ENCODE data around the gene DAZAP1.
A peak's percentile ranks its signal among the peaks of the same experiment; 100 is the strongest.

The DAZAP1 gene

DNA sequence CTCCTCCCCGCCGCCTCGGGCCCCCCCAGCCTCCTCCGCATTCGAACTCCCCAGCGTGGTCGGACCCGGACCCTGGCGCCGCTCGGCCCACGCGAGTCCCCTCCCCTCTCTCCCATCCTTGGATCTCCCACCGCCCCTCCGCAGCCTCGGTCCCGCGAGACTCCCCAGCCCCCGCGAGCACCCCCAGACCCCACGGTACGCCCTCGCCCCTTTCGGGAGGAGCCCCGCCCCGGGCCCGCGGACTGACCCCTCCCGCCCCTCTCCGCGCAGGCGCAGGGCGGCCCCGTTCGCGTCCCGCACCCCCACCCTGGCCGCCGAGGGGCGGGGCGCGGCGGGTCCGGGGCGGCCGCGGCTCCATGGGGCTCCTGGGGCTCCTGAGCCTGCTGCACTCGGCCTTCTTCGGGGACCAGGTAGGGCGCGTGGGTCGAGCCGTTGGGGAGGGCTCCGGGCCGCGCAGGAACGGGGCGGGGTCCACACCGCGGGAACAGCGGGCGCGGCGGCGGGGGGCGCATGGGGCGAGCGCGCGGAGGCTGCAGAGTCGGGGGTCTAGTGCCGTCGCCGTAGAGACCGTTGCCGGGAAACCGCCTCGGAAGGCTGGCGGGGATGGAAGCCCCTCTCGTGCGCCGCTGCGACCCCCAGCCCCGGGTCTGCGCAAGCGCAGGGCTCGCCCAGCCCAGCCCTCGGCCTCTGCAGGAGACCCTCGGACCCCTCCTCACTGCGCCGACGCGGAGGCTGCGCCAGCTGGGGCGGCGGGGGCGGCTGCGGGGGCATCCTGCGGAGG lies 38.7 kb downstream of the DAZAP1 start:
- no peak for DNase-seq

DNA sequence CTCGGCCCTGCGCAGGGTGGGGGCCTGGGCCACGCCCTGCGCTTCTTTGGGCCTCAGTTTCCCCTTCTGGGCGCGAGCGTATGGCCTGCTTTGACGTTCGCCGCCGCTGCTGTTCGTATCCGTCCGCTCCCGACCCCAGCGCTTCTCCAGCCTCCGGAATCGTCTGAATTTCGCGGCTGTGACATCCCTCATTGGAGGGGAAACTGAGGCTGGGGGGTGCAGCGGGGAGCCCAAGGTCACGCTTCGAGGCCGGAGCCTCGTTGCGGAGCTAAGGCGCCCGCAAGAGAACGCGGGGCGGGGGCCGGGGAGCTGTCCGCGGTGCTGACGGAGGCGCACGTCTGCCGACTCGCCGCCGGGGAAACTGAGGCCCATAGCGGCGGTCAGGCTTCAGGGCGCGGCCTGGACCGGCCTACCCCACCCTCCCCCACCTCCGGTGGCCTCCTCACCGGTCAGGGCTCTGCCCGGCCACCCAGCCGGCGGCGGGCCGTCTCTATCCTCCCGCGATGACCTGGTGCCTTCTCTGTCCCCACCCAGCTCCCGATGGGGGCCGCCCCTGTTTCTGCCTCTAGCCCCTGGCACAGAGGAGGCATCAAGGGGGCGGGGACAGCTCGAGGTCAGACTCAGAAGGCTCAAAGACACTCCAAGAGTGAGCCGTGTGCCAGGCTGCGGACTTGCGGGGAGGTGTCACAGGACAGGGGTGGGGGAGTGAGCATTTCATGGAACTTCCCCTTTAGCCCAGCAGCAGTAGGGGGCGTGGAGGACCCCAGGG lies 39.5 kb downstream of the DAZAP1 start:
- peak; percentile 50 for DNase-seq

DNA sequence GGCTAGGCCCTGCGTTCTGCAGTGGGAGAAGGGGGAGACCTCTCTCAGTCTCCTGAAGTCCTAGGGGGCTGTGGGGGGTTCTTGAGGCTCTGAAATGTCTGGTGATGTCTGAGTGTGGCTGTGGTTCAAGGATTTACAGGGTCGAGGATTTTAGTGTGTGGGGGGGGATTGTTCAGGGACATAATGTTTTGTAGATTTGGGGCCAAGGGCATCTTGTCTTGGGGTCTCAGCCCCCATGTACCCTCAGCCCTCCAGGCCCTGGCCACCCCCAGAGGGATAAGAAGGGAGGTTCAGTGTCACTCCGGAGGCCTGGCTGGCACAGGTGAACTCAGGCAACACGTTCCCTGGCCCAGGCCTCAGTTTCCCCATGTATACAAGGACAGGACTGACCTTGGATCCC lies 40.1 kb downstream of the DAZAP1 start:
- DNase-seq: no peak

- DNase-seq: no peak
Observed at GRCh38 chr19:1447944-1448343, 40.6 kb downstream of the DAZAP1 start.

- peak; percentile 26 for DNase-seq
Observed at GRCh38 chr19:1449467-1450442, 42.4 kb downstream of the DAZAP1 start, which contains the start of gene APC2. APC2 (plus strand) TSS chr19:1450121; CDS start chr19:1453002, 2,881 bp downstream.

DNA sequence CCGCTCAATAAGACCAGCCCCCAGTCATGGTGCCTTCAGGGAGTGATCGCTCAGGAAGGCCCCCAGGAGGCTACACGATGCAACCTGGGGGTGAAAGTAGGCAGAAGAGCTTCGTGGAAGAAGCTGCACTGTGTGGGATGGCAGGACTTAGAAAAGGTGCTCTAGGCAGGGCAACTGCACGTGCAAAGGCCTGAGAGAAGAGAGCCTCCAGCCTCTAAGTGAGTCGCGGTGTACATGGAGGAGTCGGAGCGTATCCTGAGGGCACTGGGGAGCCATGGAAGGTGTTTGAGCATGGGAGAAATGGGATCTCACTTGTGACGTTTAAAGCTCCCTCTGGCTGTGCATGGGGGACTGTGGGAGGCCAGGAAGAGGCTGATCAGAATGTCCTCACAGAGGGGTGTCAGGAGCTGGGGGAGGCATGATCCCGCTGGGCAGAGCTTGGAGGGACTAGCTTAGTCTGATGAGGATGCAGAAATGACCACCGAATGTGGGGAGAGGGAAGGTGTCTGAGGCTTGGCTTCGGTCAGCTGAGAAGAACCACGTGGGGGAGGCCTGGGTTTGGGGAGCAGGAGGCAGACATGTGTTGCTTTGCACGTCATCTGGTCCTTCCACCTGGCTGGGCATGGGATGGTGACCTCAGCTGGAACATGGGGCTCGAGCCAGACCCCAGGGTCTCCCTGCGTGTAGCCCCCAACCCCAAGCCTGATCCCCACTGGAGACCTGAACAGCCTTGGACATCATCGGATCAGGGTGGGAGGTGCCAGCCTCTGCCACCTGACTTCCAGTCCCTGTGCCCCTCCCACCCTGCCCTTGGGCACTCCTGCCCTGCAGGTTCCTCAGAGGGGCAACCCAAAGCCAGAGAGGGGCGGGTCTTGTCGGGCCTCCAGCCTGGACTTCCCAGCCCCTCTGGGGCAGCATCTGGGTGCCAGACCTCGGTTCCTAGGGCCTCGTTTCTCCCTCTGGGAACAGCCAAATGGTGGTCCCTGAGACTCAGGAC lies 43.6 kb downstream of the DAZAP1 start:
- DNase-seq: no peak

DNA sequence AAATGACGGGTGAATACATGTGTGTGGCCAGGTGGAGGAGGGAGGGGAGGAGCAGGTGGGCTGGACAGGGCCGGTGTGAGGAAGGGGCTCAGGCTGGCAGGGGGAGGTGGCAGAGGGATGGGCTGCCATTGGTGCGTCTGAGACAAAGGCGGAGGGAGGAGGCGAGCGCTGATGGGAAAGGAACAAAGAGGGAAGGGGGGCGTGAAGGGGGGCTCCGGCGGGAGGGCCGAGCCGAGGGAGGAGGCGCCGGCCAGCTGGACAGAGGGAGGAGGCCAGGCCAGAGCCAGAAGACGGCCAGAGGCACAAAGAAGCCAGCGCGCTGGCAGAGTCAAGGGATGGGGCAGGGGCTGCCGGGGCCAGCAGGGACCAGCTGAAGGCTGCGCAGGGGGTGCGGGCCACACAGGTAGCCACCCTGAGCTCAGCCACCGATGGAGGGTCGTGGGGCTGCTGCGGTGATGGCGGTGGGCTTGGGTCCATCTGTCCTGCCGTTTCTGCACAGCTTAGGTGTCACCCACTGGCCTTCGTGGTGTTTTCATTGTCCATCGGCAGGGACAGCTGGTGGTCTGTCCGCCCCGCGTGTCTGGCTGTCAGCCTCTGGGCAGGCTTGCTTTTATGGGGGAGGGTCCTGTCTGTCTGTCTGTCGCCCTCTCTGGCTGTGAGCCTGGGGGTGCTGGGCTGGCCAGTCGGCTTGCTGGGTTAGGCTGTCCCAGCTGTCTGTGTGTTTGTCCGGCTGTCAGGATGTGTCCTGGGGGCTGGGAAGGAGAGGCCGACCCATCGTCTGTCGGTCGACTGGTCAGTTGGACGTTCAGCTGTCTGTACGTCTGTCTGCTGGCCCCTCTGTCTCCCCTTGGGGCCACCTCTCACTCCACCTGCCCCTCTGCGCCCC lies 44.8 kb downstream of the DAZAP1 start:
- no peak for DNase-seq

GRCh38 chr19:1452802-1453524 lies 45.6 kb downstream of the DAZAP1 start:
- no peak for DNase-seq

GRCh38 chr19:1453525-1454364 lies 46.4 kb downstream of the DAZAP1 start:
- DNase-seq: no peak

DNA sequence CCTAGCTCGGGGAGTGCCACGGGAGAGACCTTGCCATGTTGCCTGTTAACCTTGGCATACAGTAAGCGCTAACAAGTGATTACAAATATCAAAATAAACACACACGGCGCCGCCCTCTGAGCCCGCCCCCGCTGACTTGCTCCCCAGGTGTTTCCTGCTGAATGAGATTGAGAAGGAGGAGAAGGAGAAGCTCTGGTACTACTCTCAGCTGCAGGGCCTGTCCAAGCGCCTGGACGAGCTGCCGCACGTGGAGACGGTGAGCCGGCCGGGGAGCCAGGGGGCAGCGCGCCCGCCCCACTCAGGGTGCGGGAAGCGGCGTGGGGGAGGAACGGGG lies 47.6 kb downstream of the DAZAP1 start:
- DNase-seq: no peak

- peak; percentile 47 for DNase-seq
Observed at GRCh38 chr19:1455336-1456120, 48.1 kb downstream of the DAZAP1 start.

GRCh38 chr19:1456121-1456900 lies 48.9 kb downstream of the DAZAP1 start:
- no peak for DNase-seq

GRCh38 chr19:1457031-1457739 lies 49.8 kb downstream of the DAZAP1 start:
- no peak for DNase-seq

DNA sequence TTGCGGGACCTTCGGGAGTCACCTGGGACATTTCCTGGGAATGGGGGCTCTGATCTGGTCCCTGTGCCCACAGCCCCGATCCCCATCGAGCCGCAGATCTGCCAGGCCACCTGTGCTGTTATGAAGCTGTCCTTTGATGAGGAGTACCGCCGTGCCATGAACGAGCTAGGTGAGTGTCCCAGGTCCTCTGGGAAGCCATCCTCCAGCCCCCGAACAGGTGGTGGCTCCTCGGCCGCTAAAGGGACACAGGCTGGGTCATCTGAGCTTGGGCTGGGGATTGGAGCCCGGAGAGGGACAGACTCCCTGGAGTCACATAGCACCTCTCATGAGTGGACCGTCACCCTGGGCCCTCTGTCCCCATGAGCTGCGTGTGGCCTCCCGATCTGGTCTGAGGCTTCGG lies 50.5 kb downstream of the DAZAP1 start:
- DNase-seq: no peak

GRCh38 chr19:1459479-1459878 lies 52.1 kb downstream of the DAZAP1 start:
- DNase-seq: no peak
